Measurements from ENCODE around the gene TMEM120B.
"Not testable (repeated sequence)": the region's sequence is repeated elsewhere in the genome, so short reads cannot be mapped to it uniquely, and the experiment has no call there.

- TF ChIP-seq CTCF, ERF (CRISPR knock-in tag; IDR thresholded peaks at IDR 0.05): not testable (repeated sequence)
Observed at GRCh38 chr12:121790785-121791184, 78.2 kb downstream of the TMEM120B start.
